Cardiac fibroblast (primary cell): ENCODE results near the gene KCNAB3.
A peak's percentile ranks its signal among the peaks of the same experiment; 100 is the strongest.

ENCODE experiments used
- DNase-seq, 2 donors: peaks; one replicate each; pipeline versions ENCODE4 v3.0.0 to v3.0.0-alpha.2; 2010; ENCODE audit warnings: low read depth in 2 of 2
- H3K4me3 ChIP-seq, 2 donors: replicated peaks in 1 of 2; 1 replicate in 1 of 2; 2 replicates in 1 of 2; pipeline ENCODE4 v1.5.1; 2011; ENCODE audit warnings: low read depth in 2 of 2, low read length in 2 of 2, mild to moderate bottlenecking in 2 of 2, moderate library complexity in 1 of 2
- CTCF ChIP-seq: IDR thresholded peaks from one replicate; pipeline ENCODE4 v1.5.1; 2011; ENCODE audit warnings: low read depth, mild to moderate bottlenecking, low read length, inconsistent platforms

The KCNAB3 gene

GRCh38 chr17:7909089-7909488 lies 20.6 kb downstream of the KCNAB3 start:
- DNase-seq, result no peak
- H3K4me3 ChIP-seq, result no peak overlapping the region
- no peak for TF ChIP-seq CTCF

GRCh38 chr17:7903154-7904103 lies 26.2 kb downstream of the KCNAB3 start:
- no peak for DNase-seq
- no peak for TF ChIP-seq CTCF
- H3K4me3 ChIP-seq, result no peak overlapping the region

- peak; percentile 45 for TF ChIP-seq CTCF
- H3K4me3 ChIP-seq, result no peak overlapping the region
- DNase-seq, result peak; percentile 72 to 79
Observed at GRCh38 chr17:7897773-7898172, 31.9 kb downstream of the KCNAB3 start.

- H3K4me3 ChIP-seq, result no peak overlapping the region
- no peak for DNase-seq
- TF ChIP-seq CTCF, result no peak
Observed at GRCh38 chr17:7897090-7897489, 32.6 kb downstream of the KCNAB3 start.

- H3K4me3 ChIP-seq, result no peak overlapping the region
Observed at GRCh38 chr17:7894866-7895265, 34.8 kb downstream of the KCNAB3 start.

GRCh38 chr17:7894226-7894625 lies 35.4 kb downstream of the KCNAB3 start:
- no peak for DNase-seq
- no peak for TF ChIP-seq CTCF
- no peak overlapping the region for H3K4me3 ChIP-seq

More at GRCh38 chr17:7894866-7895265, 34.8 kb downstream of the KCNAB3 start:
- no peak for DNase-seq
- TF ChIP-seq CTCF, result no peak
